SK-N-MC (cell line): ENCODE results near the gene CCDC13.

Source experiments
- DNase-seq: peaks from one replicate; pipeline ENCODE4 v3.0.0-alpha.2; 2011; ENCODE audit warnings: low read depth, low spot score
- H3K27ac ChIP-seq: fragments of 200-600 bp; sonication (generic); 2 replicates; pipeline ENCODE4 v1.5.1; 2016; ENCODE audit warnings: mixed run types
- H3K36me3 ChIP-seq: fragments of 200-600 bp; sonication (generic); 2 replicates; pipeline ENCODE4 v1.6.1; 2017; ENCODE audit warnings: antibody characterized with exemption, low read length, mixed read lengths; ENCODE audit not compliant: insufficient read depth
- H3K4me3 ChIP-seq: fragments of 200-600 bp; sonication (generic); 2 replicates; pipeline ENCODE4 v1.5.1; 2016
- H3K9ac ChIP-seq: fragments of 200-600 bp; sonication (generic); 2 replicates; pipeline ENCODE4 v1.8.0; 2017; ENCODE audit warnings: mixed run types, mixed read lengths; ENCODE audit not compliant: insufficient read length
- H3K9me3 ChIP-seq: fragments of 200-600 bp; sonication (generic); 2 replicates; pipeline ENCODE4 v1.6.1; 2017; ENCODE audit warnings: low read depth, mild to moderate bottlenecking, antibody characterized with exemption, low read length, moderate library complexity, mixed read lengths
- EZH2 ChIP-seq: fragments of 200-600 bp; sonication (generic); IDR thresholded peaks from one replicate; pipeline ENCODE4 v1.6.1; 2017; ENCODE audit warnings: antibody characterized with exemption
- FOXP2 ChIP-seq: optimal IDR thresholded peaks from 2 replicates; pipeline ENCODE3; 2011; ENCODE audit warnings: mild to moderate bottlenecking, moderate library complexity; ENCODE audit not compliant: insufficient read depth; ENCODE audit errors: extremely low read length, control extremely low read depth
- POLR2AphosphoS5 ChIP-seq: IDR thresholded peaks from 2 replicates; pipeline ENCODE4 v1.6.1; 2012; ENCODE audit warnings: mild to moderate bottlenecking, low read depth, low read length, borderline replicate concordance

The CCDC13 gene

GRCh38 chr3:42762046-42762724 is 10.9 kb downstream of the CCDC13 start:
- no peak for TF ChIP-seq FOXP2
- TF ChIP-seq EZH2 = no peak
- TF ChIP-seq POLR2AphosphoS5 = no peak
- no peak overlapping the region for H3K27ac ChIP-seq

GRCh38 chr3:42758126-42758525 is 14.9 kb downstream of the CCDC13 start:
- Histone ChIP-seq H3K4me3 (no peak overlapping the region), H3K27ac (no peak overlapping the region)
- DNase-seq = no peak

More at GRCh38 chr3:42762046-42762724, 10.9 kb downstream of the CCDC13 start:
- Histone ChIP-seq H3K9me3 (no peaks in the 10 kb centered on the region), H3K4me3 (no peak overlapping the region), H3K36me3 (no peaks in the 10 kb centered on the region), H3K9ac (no peak overlapping the region)
- DNase-seq = no peak

GRCh38 chr3:42756681-42757213 is 16.3 kb downstream of the CCDC13 start:
- no peak overlapping the region for H3K9ac ChIP-seq
- DNase-seq = no peak
- no peak overlapping the region for H3K4me3 ChIP-seq
- TF ChIP-seq EZH2 (no peak), POLR2AphosphoS5 (no peak), FOXP2 (no peak)
- no peaks in the 10 kb centered on the region for H3K9me3 ChIP-seq
- H3K27ac ChIP-seq = no peak overlapping the region
- no peaks in the 10 kb centered on the region for H3K36me3 ChIP-seq

More at GRCh38 chr3:42758126-42758525, 14.9 kb downstream of the CCDC13 start:
- Histone ChIP-seq H3K9me3 (no peaks in the 10 kb centered on the region), H3K36me3 (no peaks in the 10 kb centered on the region), H3K9ac (no peak overlapping the region)
- no peak for TF ChIP-seq FOXP2
- TF ChIP-seq EZH2 = no peak
- no peak for TF ChIP-seq POLR2AphosphoS5

GRCh38 chr3:42755681-42756578 is 17.1 kb downstream of the CCDC13 start:
- H3K36me3 ChIP-seq = no peaks in the 10 kb centered on the region
- H3K9ac ChIP-seq = no peak overlapping the region
- no peaks in the 10 kb centered on the region for H3K9me3 ChIP-seq
- no peak for DNase-seq
- TF ChIP-seq FOXP2 = no peak
- no peak for TF ChIP-seq EZH2
- TF ChIP-seq POLR2AphosphoS5 = no peak
- no peak overlapping the region for H3K4me3 ChIP-seq
- H3K27ac ChIP-seq = no peak overlapping the region

- no peak overlapping the region for H3K4me3 ChIP-seq
- TF ChIP-seq FOXP2 = no peak
- no peak for TF ChIP-seq EZH2
- TF ChIP-seq POLR2AphosphoS5 = no peak
- no peak overlapping the region for H3K27ac ChIP-seq
- no peak for DNase-seq
- H3K9ac ChIP-seq = no peak overlapping the region
- H3K36me3 ChIP-seq = no peaks in the 10 kb centered on the region
- H3K9me3 ChIP-seq = no peaks in the 10 kb centered on the region
Observed at GRCh38 chr3:42753757-42754156, 19.3 kb downstream of the CCDC13 start.

GRCh38 chr3:42752961-42753360 is 20.1 kb downstream of the CCDC13 start:
- H3K9ac ChIP-seq = no peak overlapping the region
- H3K9me3 ChIP-seq = no peaks in the 10 kb centered on the region
- H3K36me3 ChIP-seq = no peaks in the 10 kb centered on the region
- H3K4me3 ChIP-seq = no peak overlapping the region
- no peak for DNase-seq
- H3K27ac ChIP-seq = no peak overlapping the region
- TF ChIP-seq EZH2 (no peak), POLR2AphosphoS5 (no peak), FOXP2 (no peak)

- no peak overlapping the region for H3K9ac ChIP-seq
- TF ChIP-seq POLR2AphosphoS5 = no peak
- no peak for TF ChIP-seq FOXP2
- TF ChIP-seq EZH2 = no peak
- no peak overlapping the region for H3K4me3 ChIP-seq
- no peaks in the 10 kb centered on the region for H3K9me3 ChIP-seq
- DNase-seq = no peak
- no peaks in the 10 kb centered on the region for H3K36me3 ChIP-seq
- no peak overlapping the region for H3K27ac ChIP-seq
Observed at GRCh38 chr3:42752441-42752840, 20.6 kb downstream of the CCDC13 start.

GRCh38 chr3:42751609-42752008 is 21.4 kb downstream of the CCDC13 start:
- no peaks in the 10 kb centered on the region for H3K9me3 ChIP-seq
- no peak overlapping the region for H3K9ac ChIP-seq
- no peak for DNase-seq
- no peaks in the 10 kb centered on the region for H3K36me3 ChIP-seq
- TF ChIP-seq POLR2AphosphoS5 (no peak), EZH2 (no peak), FOXP2 (no peak)
- no peak overlapping the region for H3K4me3 ChIP-seq
- H3K27ac ChIP-seq = no peak overlapping the region
